ENCODE data around the gene RAET1E.
"Not testable (repeated sequence)": the region's sequence is repeated elsewhere in the genome, so short reads cannot be mapped to it uniquely, and the experiment has no call there.

GRCh38 chr6:149848343-149848742 is 49.6 kb downstream of the RAET1E start:
- not testable (repeated sequence) for TF ChIP-seq CTCF (conservative IDR thresholded peaks at IDR 0.05); ZFX (IDR thresholded peaks at IDR 0.05)
